Globus pallidus (tissue), 1 donor: Measurements from ENCODE around the gene RPL19.

ENCODE experiments used
- DNase-seq: peaks from one replicate; pipeline ENCODE4 v3.0.0-alpha.2; 2015; ENCODE audit warnings: low spot score

The RPL19 gene

DNA sequence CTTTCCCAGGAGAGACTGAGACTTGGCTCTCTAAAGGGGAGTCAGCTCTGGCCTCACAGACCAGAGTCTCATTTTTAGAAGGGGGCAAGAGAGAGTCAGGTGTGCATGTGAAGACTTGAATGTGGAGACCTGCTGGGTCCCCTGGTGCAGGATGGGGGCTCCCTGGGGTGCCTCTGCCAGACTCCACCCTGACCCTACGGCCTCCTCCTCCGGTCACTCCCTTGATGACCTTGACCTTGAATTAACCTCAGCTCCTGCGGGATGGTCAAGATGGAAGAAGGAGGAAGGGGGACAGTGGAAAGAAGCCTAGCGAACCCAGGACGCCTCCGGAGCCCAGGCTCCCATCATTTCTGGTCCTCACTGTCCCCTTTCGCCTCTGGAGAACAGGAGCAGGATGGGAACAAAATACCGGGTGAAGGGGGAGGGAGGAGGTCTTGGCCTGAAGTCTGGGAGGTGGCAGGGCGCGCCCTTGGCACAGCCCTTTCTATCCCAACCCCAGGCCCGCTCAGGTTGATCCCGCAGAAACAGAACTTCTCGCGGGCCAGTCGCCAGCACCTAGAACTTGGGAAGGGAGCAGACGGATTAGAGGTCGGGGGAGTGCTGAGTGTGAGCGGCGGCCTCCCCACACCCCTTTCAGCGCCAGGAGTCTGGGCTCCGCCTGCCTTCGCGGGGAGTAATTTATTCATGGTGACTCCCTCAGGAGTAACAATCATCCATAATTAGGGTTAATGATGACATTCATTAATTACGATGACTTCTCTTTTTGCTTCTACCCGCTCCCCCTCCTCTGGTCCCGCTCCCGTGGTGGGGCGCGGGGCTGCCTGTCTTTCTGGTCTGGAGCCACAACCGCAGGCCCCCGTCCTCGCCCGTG lies 24.1 kb downstream of the RPL19 start:
- DNase-seq = no peak

DNA sequence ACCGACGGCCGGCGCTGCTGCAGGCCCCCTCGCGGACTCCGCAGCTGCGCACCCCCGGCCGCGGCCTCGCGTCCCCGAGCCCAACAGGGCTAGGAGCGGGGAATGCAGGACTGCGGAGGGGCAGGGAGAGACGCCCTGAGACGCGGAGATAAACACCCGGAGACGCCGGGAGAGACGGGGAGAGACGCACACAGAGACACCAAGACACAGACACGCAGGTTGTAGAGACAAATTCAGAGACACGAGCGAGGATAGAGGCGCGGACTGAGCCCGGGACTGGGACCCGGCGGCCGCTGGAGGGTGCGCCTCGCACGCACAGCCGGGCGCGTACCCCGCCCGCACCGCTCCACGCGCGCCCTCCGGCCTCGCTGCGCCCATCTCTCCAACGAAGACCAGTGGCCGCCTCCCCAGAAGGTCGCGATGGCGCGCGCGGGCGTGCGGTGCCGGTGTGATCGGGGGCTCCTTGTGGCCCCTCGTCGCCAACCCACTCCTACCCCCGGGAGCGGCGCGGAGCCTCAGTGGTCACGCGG lies 24.8 kb downstream of the RPL19 start:
- no peak for DNase-seq

DNA sequence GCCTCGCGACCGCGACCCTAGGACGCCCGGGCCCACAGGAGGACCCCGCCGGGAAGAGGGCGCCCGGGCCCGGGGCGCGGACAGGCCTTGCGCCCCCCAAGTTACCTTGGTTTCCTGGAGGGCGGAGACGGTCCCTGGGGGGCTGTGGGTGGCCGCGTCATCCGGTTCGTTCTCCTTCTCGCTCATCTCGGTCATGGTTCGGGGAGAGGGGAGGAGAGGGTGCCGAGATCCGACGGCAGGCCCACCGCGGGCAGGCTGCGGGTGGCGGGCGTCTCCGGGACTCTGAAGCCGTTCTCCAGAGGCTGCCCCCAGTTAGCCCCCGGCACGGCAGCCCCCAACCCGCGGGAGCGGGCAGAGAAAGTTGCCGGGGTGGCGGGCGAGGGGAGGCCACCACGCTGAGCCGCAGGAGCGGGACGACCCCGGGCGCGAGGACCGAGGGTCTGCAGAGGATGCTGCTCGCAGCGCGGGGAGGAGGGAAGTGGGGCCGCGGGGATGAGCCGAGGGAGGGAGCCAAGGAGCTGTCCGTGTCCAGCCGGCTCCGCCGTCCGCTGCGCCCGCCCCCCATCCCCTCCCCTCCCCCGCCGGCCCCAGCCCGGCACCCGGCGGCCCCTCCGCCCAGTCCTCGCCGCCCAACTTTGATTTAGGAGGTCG lies 25.4 kb downstream of the RPL19 start, which contains the start of gene STAC2:
Gene STAC2 (minus strand): TSS at position 638 of the 651 bp plus-strand sequence. CDS start 443 bp downstream, at position 195.
- DNase-seq = no peak

DNA sequence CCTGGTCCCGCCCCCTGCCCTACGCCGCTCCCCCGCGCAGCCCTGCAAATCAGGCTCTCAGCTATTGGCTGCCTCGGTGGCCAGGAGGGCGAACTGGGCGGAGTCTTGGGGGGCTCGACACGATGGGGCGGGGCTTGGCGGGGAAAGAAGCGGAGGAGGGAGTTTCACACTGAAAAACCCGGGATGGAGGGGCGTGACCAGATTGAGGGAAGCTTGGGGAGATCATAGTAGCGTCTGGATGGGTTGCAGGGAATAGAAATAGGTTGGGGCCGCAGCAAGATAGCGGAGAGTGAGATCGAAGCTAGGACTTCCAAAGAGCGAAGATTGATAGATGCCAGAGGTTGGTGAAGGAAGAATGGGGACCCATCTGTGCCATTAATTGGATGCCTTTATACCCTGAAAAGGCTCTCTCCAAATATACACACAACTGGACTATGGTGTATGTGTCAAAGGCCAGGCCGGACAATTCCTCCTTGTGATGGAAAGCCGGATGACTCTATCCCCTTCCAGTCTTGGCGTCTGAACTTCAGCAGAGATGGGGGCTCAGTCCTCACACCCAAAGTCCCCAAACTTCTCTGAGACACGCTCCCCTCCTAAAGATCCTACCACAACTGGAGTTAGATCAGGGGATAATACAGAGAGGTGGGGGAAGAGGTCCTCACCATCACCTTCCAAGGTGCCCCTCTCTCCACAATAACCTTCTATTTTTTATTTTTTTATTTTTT lies 26.0 kb downstream of the RPL19 start:
- no peak for DNase-seq

DNA sequence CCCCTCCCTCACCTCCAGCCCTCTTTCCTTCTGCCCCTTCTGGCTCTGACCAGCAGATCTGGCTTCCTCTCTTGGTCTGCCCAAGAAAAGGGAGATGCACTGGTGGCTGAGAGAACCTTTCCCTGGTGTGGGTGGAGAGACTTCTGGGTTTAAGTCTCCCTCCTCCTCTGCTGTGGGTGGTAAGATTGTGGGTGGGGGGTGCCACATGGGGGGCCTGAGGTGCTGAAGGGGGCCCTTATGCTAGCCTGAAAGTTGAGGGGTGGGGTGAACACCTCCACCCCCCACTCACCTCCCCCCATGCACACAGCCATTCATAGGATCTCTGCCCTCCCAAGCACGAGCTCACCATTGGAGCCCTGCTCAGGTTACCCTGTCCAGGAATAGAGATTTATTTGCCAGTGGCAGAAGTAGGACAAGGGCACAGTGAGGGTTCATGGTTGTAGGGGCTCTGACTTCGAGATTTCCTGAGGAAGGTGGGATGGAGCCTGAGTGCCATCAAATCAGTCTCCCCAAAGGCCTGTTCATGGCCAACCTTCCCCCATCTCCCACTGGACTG lies 27.4 kb downstream of the RPL19 start:
- no peak for DNase-seq

DNA sequence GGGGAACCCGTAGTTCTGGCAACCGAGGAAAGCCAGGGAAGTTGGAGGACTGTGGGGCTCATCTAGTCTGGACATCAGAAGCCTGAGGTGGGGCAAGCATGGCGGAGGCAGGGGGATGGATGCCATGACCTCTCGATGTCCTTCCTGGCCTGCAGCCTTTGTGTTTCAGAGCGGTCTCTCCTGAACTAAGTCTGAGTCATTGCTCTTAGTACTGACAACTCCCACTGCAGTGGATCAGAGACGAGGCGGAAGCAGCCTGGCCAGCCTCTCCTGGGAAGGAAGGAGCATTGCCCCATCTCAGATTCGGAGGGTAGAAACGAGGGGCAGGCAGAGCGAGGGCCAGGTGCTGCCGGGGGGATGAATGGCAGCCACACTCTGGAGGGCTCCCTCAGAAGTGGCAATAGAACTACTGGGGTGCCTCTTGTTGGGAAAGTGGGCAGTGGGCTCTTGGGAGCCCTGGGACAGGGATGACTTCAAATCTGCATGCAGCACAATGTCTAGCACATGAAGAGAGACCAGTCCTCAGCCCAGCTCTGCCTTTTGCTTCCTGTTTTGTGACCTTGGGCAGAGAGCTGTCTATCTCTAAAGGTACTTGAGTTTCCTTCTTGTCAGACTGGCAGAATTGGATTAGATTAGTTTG lies 29.3 kb downstream of the RPL19 start:
- DNase-seq = no peak

DNA sequence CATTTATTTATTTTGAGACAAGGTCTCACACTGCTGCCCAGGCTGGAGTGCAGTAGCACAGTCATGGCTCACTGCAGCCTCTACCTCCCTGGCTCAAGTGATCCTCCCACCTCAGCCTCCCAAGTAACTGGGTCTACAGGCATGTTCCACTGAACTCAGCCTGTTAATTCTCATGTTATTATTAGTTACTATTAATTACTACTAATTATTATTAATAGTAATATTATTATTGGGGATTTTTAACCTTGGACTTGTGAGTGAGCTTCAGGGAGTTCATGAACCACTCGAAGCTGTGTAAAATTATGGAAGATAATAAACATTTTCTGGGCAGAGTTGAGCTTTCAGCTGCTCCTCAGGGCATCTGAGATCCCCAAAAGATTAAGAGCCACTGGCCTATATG lies 30.3 kb downstream of the RPL19 start:
- no peak for DNase-seq

DNA sequence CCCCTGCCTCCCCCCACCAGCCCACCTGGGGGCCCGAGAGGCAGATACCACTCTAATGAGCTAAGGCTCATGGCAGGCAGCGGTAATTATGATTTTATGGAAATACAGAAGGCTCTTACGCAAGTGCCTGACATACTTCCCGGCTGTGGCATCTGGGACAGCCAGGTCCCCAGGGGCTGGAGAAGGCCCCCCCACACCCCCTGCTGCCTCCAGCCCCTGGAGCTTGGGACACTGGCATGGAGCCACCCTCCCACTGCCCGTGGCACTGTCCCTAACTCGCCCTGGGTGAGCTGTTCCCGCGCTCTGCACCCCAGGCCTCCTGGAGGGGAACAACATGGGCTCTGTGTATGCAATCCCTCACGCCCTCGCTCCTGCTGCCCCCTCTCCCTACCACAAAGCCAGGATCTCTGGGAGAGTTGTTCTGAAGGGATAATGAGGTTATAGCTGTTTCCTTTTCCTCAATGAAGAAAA lies 31.0 kb downstream of the RPL19 start:
- no peak for DNase-seq

DNA sequence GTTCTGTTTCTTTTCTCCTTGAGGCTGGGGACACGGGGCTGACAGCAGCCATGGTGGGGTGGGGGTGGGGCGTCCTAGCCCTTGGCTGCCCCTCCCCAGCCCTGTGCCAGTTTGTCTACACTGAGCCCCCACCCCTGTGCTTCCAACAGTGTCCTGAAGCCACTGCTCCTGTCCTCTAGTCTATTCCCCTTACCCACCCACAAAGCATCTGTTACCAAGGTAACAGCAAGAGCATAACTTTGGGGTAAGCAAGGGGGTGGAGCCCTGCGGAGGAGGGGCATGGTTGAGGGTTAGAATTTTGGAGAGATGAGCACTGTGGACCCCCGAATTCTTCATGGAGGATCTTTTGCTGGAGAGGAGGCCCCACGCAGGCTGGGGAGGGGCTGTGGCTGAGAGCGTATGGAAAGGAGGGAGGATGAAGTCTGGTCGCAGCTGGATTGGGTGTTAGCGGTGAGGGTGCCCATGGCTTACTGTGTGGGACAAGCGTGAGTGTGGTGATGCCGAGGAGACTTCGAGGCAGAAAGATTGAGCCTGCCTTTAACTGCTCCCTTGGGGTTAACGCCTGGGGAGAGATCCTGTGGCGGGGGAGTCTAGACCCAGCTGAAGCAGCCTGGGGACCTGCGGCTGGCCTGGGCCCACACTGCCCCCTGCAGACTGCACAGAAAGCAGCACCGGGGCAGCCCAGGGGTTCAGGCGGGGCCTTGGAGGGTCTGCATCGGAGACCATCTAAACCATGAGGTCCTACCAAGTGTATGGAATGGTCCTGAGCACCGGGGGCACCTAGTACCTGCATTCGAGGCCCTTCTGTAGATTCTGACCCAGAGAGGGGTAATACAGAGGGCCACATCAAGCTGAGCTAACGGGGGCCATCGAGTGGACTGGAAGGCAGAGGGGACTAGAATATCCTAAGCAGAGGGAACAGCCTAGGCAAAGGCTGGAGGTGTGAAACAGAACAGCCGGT lies 31.8 kb downstream of the RPL19 start:
- no peak for DNase-seq

DNA sequence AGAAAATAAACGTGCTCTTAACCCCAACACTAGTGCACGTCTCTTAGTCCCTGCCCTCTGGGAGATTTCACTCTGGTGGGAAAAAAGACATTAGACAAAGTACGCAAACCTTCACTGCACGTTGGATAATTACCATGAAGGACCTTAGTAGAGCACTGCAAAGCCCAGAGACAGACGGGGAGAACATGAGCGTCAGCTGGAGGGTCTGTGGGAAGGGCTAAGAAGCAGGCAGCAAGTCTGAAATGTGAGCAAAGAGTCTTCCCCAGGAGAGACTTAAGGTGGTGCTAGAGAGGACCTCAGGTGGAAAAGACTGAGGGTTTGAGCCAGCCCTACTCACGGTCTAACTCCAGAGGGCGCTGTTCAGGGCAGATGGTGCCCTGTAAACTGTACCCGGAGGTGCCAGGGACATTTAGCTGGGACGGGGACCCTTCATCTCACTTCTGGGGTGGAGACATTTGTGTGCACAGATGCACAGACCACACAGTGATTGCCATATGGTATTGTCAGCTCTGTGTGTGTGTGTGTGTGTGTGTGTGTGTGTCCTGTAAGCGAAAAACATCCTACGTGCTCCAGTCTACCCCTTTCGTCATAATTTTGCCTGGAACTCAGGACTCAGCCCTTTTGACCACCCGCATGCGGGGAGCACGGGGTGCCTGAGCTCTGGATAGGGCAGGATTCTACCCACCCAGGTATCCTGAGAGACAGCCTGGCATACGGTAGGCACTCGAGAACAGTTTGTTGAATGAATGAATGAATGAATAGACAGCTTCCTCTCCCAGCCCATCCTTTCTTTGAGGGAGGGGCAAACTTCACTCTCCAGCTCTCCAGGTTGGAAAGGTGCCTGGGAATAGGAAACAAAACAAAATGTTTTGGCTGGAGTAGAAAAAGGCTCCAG lies 35.7 kb downstream of the RPL19 start:
- DNase-seq = no peak

DNA sequence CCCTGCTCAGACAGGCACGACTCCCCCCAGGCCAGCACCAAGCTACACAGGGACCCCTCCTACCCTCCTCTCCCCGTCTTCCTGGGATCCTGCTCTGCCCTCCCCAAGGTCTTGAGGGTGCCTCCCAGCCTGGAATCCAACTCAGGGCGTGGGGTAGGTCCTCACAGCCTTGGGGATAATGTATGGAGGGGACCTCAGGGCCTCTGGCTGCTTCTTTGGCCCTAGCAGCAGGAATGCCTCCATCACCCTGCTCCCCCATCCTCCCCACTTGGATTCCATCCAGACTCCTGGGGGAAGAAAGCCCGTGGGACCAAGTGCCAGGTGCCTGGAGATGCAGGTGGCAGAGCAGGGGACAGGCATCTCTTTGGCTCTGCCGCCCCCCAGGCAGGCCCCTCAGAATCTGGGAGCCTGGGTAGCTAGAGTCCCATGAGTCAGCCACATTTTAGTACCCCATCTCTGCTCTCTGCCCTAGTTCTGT lies 36.4 kb downstream of the RPL19 start:
- no peak for DNase-seq

DNA sequence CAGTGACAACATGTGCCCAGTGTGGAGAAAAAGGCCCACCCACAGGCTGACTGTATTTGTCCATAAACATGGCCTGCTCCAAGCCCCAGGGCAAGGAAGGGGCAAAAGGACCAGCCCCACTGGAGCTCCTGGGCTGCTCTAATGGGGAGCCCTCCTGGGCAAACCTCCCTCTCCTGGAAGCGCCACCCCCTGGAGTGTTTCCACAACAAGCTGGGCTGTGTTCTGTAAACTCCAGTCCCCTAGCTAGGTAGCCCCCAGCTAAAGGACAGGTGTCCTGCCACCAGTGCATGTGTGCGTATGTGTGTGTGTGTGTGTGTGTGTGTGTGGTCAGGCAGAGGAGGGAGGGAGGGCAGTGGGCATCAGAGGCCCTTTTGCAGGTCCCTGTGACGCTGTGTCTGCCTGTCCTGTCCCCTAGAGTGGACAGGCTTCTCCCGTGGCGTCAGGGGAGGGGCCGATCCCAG lies 36.9 kb downstream of the RPL19 start:
- DNase-seq = no peak

DNA sequence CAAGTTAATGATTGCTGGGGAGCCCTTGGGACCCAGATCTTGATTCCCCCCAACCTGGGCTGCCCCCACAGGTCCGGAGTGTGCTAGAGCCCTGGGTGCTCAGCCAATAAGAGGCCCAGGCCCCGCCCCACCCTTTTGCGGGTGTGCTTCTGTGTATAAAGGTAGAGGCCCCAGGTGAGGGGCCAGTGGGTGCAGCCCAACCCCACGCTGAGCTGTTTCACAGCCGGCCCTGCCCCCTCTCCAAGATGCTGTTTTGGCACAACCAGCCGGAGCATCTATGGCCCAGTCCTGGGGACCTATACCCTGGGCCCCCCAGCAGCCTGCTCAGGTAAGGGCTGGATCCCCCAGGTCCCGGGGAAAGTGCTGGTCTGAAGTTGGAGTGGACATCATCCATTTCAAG lies 37.5 kb downstream of the RPL19 start:
- DNase-seq = no peak

DNA sequence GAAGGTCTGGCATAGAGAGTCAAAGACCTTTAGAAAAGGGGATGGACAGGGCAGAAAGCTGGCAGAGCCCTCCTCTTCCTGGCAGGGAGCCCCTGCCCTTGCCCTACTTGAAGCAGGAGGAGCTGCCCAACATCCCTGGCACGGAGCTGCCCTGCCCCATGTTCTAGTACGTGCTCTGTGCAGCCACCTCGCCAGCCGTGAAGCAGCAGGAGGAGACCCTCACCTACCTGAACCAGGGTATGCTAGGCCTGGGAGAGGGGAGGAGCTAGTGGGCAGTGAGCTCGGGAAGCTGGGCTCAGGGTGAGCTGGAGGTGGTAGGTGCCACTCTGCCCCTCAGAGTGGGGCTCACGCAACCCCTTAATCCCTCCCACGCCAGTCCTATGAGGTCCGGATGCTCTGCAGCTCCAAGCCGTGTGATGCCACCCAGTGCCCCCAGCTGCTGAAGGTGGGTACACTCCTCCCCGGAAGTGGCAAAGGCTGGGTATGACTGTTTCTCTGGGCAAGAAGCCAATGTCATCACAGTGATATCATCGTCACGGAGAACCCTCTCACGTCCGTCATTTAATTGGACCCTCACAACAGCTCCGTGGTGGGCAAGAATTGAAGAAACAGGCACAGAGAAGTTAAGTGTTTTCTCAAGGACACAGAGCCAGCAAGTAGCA lies 38.4 kb downstream of the RPL19 start:
- DNase-seq = no peak

DNA sequence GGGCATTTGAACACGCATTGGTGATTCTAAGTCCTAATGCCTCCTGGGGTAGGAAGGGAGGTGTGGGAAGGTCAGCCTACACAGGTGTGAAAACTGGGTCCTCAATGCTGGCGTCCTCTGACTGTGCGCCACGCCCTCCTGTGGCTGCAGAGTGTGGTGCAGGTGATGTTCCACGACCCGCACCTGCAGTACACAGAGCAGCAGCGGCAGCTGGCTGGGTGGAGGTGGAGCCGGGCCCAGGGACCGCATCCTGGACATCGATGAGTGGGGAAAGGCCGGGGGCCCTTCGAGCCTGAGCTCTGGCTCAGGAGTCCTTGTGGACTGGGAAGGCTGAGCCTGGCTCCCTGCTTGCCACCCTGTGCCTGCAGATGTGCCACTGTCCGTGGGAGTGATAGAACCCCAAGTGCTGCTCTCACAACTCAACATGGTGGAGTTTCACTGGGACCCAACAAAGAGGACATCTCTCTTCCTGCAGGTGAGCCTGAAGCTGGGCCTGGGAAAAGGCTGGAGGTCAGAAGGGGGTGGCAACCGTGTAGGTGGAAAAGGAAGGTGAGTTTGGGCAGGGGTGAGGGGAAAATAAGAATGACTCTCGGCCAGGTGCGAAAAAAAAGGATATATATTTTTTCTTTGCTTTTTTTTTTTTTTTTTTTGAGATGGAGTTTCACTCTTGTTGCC lies 39.7 kb downstream of the RPL19 start:
- no peak for DNase-seq

DNA sequence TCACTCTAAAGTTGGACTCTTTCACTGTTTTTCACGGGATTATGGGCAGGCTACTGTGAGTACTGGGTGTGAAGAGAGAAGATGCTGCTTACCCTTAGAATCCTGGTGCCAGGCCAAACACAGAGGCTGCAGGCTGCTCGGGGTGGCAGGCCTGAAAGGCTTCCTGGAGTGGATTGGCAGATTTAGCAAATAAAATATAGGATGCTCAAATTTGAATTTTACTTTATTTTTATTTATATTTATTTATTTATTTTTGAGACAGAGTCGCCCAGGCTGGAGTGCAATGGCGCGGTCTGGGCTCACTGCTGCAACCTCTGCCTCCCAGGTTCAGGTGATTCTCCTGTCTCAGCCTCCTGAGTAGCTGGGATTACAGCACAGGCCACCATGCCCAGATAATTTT lies 40.5 kb downstream of the RPL19 start:
- no peak for DNase-seq

DNA sequence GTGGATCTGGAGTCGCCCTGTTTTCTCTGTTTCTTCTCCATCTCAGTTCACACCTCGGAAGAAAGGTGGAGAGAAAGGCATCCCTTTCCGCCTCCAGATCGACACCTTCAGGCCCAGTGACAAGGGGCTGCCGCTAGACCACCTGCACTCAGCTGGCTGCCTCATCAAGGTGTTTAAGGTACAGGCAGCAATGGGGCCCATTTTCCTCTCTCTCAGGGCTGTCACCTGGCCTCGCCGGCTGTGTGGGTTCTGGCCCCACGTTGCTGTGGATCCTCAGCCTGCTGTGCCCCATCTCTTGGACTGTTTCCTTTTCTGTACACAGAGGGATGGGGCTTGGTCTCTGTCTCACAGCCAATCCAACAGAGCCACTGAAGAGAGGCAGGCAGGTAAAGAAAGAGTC lies 43.1 kb downstream of the RPL19 start:
- no peak for DNase-seq

DNA sequence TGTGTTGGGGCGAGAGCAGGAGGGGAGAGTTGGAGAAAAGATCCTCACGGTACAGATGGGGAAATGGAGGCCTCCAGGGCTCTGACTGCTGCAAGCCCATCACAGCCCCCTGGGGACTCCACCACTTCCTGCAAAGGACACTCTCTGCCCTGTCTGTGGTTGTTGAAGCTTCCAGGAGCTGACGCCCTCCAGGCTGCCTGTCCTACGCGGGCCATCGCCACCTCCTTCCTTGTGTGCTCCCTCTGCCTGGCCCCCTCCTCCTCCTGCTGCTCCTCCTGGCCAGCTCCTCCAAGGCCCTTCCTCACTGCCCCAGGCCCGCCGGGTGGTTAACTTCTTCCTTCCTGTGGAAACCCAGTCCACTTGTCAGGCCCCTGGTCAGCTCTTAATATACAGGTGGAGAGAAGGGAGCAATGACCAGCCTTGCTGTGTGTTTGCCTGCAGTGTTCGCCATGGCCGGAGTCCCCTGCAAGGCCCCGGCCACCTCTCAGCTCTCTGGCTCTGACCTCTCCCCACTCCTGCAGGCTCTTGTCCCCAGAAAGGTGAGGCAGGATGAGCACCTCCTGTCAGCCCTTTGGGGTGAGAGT lies 44.0 kb downstream of the RPL19 start:
- no peak for DNase-seq
